Subcutaneous abdominal adipose tissue (tissue), 5 donors: Measurements from ENCODE around the gene MARCHF2.

Experiments used
- H3K27ac ChIP-seq: one replicate; pipeline ENCODE4 v1.7.0; 2013; ENCODE audit warnings: low read depth, mild to moderate bottlenecking, inconsistent platforms, low read length, moderate library complexity
- H3K27me3 ChIP-seq, 5 donors: one replicate each; pipeline ENCODE4 v1.7.0; 2013; ENCODE audit warnings: low read length in 5 of 5, inconsistent platforms in 1 of 5; ENCODE audit not compliant: control insufficient read depth in 5 of 5, insufficient read depth in 4 of 5
- H3K36me3 ChIP-seq, 5 donors: one replicate each; pipeline ENCODE4 v1.7.0; 2013; ENCODE audit warnings: low read length in 5 of 5; ENCODE audit not compliant: control insufficient read depth in 5 of 5, insufficient read depth in 5 of 5
- H3K4me1 ChIP-seq, 5 donors: one replicate each; pipeline ENCODE4 v1.7.0; 2013; ENCODE audit warnings: low read length in 5 of 5, mild to moderate bottlenecking in 3 of 5, moderate library complexity in 1 of 5; ENCODE audit not compliant: control insufficient read depth in 5 of 5, insufficient read depth in 5 of 5
- H3K4me3 ChIP-seq, 5 donors: one replicate each; pipeline ENCODE4 v1.7.0; 2013; ENCODE audit warnings: low read length in 5 of 5, low read depth in 1 of 5
- H3K9ac ChIP-seq, 5 donors: one replicate each; pipeline ENCODE4 v1.7.0; 2013; ENCODE audit warnings: low read length in 5 of 5, mild to moderate bottlenecking in 4 of 5, moderate library complexity in 3 of 5
- H3K9me3 ChIP-seq, 5 donors: one replicate each; pipeline ENCODE4 v1.7.0; 2013; ENCODE audit warnings: low read length in 5 of 5; ENCODE audit not compliant: control insufficient read depth in 5 of 5
- donor health status: healthy.
- donor health status: healthy.
- donor health status: healthy.
- donor health status: healthy.
- donor health status: healthy.

Gene MARCHF2

GRCh38 chr19:8387688-8388611, 25.2 kb upstream of the MARCHF2 start:
- Histone ChIP-seq H3K4me1 (peaks cover 9 to 29% (median 28%) of the 10 kb centered on the region in 5 donors), H3K27me3 (no peaks in the 10 kb centered on the region)

DNA sequence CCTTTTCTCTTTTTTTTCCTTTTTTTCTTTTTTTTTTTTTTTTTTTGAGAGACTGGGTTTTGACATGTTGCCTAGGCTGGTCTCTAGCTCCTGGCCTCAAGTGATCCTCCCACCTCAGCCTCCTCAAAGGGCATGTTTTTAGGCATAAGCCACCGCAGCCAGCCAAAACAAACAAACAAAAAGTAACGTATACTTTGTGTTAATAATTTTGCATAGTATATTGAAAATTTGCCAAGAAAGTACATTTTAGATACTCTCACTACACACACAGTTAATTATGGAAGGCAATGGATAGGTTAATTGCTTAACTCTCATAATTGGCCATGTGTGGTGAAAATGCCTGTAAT, 24.5 kb upstream of the MARCHF2 start:
- peaks cover 0 to 4% (median 0%) of the 10 kb centered on the region in 5 donors for H3K9me3 ChIP-seq
- H3K4me3 ChIP-seq, result no peak overlapping the region
- no peaks in the 10 kb centered on the region for H3K27me3 ChIP-seq
- no peak overlapping the region for H3K9ac ChIP-seq
- H3K27ac ChIP-seq, result no peak overlapping the region
- H3K36me3 ChIP-seq, result no peaks in the 10 kb centered on the region
- peaks cover 9 to 35% (median 35%) of the 10 kb centered on the region in 5 donors for H3K4me1 ChIP-seq

More at GRCh38 chr19:8387688-8388611, 25.2 kb upstream of the MARCHF2 start:
- Histone ChIP-seq H3K27ac (no peak overlapping the region), H3K36me3 (no peaks in the 10 kb centered on the region), H3K9ac (no peak overlapping the region), H3K9me3 (peaks cover 0 to 4% (median 0%) of the 10 kb centered on the region in 5 donors), H3K4me3 (no peak overlapping the region)

DNA sequence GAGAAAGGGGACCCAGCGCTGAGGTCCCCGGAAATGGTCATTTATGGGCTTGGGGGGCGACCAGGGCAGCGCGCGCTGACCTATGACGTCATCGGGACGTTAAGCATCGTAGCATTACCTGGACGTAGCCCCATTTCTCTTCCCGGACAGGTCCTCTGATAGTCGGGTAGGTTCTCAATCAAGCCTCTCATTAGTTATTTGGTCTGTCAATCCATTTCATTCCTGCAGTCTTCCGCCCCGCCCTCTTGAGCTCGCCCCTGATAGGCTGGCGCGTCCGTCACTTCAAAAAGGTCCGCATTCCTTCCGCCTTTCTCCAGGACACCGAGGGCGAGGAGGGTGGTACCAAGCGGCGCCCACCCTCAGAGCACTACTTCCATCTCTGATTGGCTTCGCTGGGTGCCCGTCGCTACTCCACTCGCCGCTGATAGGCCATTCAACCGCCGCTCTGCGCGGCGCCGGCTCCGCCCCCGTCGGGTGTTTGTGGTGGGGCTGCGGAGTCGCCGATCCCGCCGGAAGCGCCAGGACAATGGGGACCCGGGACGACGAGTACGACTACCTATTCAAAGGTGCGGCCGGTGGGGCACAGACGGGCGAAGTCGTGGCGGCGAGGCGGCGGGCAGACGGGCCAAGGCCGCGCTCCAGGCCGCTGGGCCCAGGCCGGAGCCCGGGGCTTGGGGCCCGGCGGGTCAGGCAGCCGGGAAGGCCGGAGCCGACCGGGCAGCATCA, 23.1 kb upstream of the MARCHF2 start, which contains the start of gene RAB11B:
Gene RAB11B, plus strand, starts transcription at position 470 of the 726 bp plus-strand sequence. Its CDS starts 57 bp downstream, at position 527.
- peak within 1 kb of the TSS; percentile 76 to 85 (median 82) for H3K4me3 ChIP-seq
- peaks cover 0 to 4% (median 0%) of the 10 kb centered on the region in 5 donors for H3K9me3 ChIP-seq
- H3K27me3 ChIP-seq, result no peaks in the 10 kb centered on the region
- peak within 1 kb of the TSS in 4 of 5 donors; percentile 71 to 100 (median 83) for H3K9ac ChIP-seq
- H3K4me1 ChIP-seq, result peaks cover 11 to 50% (median 49%) of the 10 kb centered on the region in 5 donors
- peak within 1 kb of the TSS; percentile 94 for H3K27ac ChIP-seq
- no peaks in the 10 kb centered on the region for H3K36me3 ChIP-seq

DNA sequence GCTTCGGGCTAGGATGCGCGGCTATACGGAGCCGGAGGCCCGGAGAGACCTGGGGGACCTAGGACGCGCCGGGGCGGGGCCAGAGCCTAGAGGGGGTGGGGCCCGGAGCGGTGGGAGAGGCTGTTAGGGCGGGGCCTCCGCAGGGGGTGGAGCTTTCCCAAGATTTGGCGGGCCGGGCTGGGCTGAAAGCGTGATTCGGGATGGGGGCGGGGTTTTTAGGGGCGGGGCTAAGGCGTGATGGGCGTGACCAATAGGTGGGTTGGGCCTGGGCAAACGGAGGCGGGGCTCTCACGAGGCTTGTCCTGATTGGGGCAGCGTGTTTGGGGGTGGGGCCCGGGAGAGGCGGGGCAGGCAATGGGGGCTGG, 22.5 kb upstream of the MARCHF2 start:
- Histone ChIP-seq H3K4me3 (peak overlapping the region; percentile 53 to 85 (median 82)), H3K27me3 (no peaks in the 10 kb centered on the region), H3K36me3 (no peaks in the 10 kb centered on the region), H3K27ac (peak overlapping the region; percentile 94), H3K4me1 (peaks cover 11 to 55% (median 52%) of the 10 kb centered on the region in 5 donors), H3K9ac (peak overlapping the region in 3 of 5 donors; percentile 79 to 100 (median 87)), H3K9me3 (peaks cover 0 to 4% (median 0%) of the 10 kb centered on the region in 5 donors)

GRCh38 chr19:8391198-8392016, 21.7 kb upstream of the MARCHF2 start:
- H3K4me3 ChIP-seq, result peak overlapping the region; percentile 0 to 58 (median 43)
- H3K27ac ChIP-seq, result peak overlapping the region; percentile 92
- no peaks in the 10 kb centered on the region for H3K36me3 ChIP-seq
- H3K4me1 ChIP-seq, result peaks cover 11 to 63% (median 59%) of the 10 kb centered on the region in 5 donors
- peak overlapping the region; percentile 56 to 89 (median 71) for H3K9ac ChIP-seq
- peaks cover 0 to 4% (median 0%) of the 10 kb centered on the region in 5 donors for H3K9me3 ChIP-seq
- no peaks in the 10 kb centered on the region for H3K27me3 ChIP-seq

- no peaks in the 10 kb centered on the region for H3K27me3 ChIP-seq
- H3K9ac ChIP-seq, result peak overlapping the region in 4 of 5 donors; percentile 63 to 89 (median 75)
- H3K4me1 ChIP-seq, result peaks cover 11 to 70% (median 65%) of the 10 kb centered on the region in 5 donors
- H3K27ac ChIP-seq, result peak overlapping the region; percentile 92
- H3K9me3 ChIP-seq, result no peaks in the 10 kb centered on the region
- peak overlapping the region in 4 of 5 donors; percentile 22 to 43 (median 32) for H3K4me3 ChIP-seq
- H3K36me3 ChIP-seq, result no peaks in the 10 kb centered on the region
Measured at GRCh38 chr19:8392017-8392591, 21.0 kb upstream of the MARCHF2 start.

DNA sequence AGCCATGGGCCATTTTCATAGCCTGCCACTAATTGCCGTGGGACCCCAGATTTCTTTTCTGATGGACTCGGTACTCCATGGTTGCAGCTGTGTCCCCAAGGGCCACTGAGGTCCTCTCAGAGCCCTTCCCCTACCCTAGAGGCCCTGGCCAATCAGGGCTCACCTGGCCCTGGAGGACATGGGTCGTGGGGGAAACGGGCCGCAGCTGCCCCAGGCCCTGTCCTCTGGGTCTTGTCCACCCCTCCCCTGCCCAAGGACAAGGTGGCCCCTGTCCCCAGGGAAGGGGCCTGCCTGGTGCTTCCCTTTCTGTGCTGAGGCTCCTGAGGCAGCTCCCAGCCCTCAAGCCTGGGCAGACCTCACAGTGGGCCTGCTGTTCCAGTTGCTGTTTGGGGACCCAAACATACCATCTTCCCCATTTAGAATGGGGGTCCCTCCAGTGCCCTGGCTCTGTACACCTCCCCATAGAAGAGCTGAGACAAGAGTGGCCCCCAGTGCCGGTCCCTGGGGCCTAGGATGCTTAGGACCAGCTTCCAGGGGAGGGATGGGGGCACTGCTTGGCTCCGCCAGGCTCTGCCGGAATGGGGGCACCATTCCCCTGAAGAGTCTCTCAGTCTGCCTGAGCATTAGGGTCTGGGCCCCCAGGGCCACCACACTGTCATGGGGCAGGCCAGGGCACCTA, 19.8 kb upstream of the MARCHF2 start:
- Histone ChIP-seq H3K4me1 (peaks cover 12 to 82% (median 76%) of the 10 kb centered on the region in 5 donors), H3K9ac (peak overlapping the region in 4 of 5 donors; percentile 31 to 73 (median 69)), H3K36me3 (peaks cover 0 to 6% (median 2%) of the 10 kb centered on the region in 5 donors), H3K9me3 (no peaks in the 10 kb centered on the region), H3K27me3 (no peaks in the 10 kb centered on the region), H3K27ac (peak overlapping the region; percentile 92), H3K4me3 (no peak overlapping the region)

GRCh38 chr19:8393871-8394250, 19.2 kb upstream of the MARCHF2 start:
- Histone ChIP-seq H3K27ac (peak overlapping the region; percentile 92), H3K4me1 (peaks cover 14 to 86% (median 77%) of the 10 kb centered on the region in 5 donors), H3K9ac (peak overlapping the region in 4 of 5 donors; percentile 31 to 73 (median 69)), H3K4me3 (no peak overlapping the region), H3K36me3 (peaks cover 0 to 7% (median 3%) of the 10 kb centered on the region in 5 donors), H3K27me3 (no peaks in the 10 kb centered on the region), H3K9me3 (no peaks in the 10 kb centered on the region)
